ENCODE results near the gene HIVEP1.

Gene HIVEP1

DNA sequence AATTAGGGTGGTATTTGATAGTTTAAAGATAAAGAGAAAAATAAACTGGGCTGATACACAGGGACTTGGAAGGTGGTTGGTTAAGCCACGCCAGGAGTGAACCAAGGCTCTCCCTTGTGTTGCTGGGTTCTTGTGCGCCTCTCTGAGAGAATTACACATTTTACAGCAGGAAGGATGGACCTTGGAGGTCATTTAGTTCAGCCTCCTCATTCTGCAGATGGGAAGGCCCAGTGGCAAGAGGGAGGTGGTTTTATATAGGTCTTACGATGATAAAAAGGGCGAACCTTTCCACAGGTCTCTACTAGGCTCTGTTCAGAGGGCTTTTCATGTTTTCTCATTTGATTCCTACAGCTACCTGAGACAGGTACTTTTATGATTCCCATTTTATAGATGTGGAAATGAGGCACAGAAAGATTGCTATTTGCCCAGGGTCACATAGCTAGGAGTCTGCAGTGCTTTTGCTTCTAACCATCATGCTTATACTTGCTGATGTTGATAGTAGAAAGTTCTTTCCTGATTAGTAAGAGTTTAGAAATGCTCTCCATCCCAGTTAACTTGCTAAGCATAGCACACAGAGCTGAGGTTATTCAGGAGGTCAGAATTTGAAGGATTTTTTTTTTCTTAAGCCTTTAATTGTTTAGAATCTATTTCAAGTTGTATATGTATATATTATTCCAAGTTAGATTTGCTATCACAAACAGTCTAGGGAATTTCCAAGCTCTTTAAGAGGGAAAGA lies 12.8 kb downstream of the HIVEP1 start:
- no peak for TF ChIP-seq CTCF (conservative IDR thresholded peaks at IDR 0.05; ENCODE audit: low read depth, low read length)
- no peak overlapping the region for H3K4me3 ChIP-seq (ENCODE audit: low read depth, low read length)
- DNase-seq (ENCODE audit: low read depth), result peak; percentile 82

GRCh38 chr6:12026120-12026519 lies 14.0 kb downstream of the HIVEP1 start:
- no peak for TF ChIP-seq CTCF (conservative IDR thresholded peaks at IDR 0.05; ENCODE audit: low read depth, low read length)
- DNase-seq (ENCODE audit: low read depth), result no peak

GRCh38 chr6:12026833-12027232 lies 14.7 kb downstream of the HIVEP1 start:
- H3K4me3 ChIP-seq (ENCODE audit: low read depth, low read length), result no peak overlapping the region
- TF ChIP-seq CTCF (conservative IDR thresholded peaks at IDR 0.05; ENCODE audit: low read depth, low read length), result no peak
- DNase-seq (ENCODE audit: low read depth), result no peak

More at GRCh38 chr6:12026120-12026519, 14.0 kb downstream of the HIVEP1 start:
- no peak overlapping the region for H3K4me3 ChIP-seq (ENCODE audit: low read depth, low read length)

GRCh38 chr6:12028213-12028612 lies 16.1 kb downstream of the HIVEP1 start:
- H3K4me3 ChIP-seq (ENCODE audit: low read depth, low read length), result no peak overlapping the region
- DNase-seq (ENCODE audit: low read depth), result no peak
- no peak for TF ChIP-seq CTCF (conservative IDR thresholded peaks at IDR 0.05; ENCODE audit: low read depth, low read length)

GRCh38 chr6:12029979-12030737 lies 18.0 kb downstream of the HIVEP1 start:
- no peak for DNase-seq (ENCODE audit: low read depth)
- no peak for TF ChIP-seq CTCF (conservative IDR thresholded peaks at IDR 0.05; ENCODE audit: low read depth, low read length)
- H3K4me3 ChIP-seq (ENCODE audit: low read depth, low read length), result no peak overlapping the region

GRCh38 chr6:12030993-12031550 lies 19.0 kb downstream of the HIVEP1 start:
- DNase-seq (ENCODE audit: low read depth), result peak; percentile 50
- H3K4me3 ChIP-seq (ENCODE audit: low read depth, low read length), result no peak overlapping the region
- TF ChIP-seq CTCF (conservative IDR thresholded peaks at IDR 0.05; ENCODE audit: low read depth, low read length), result no peak

All from choroid plexus epithelial cell (primary cell).